Suppressor macrophage treated with lipopolysaccharide for 1 hour (primary cell): ENCODE results near the gene IL12RB2.
"Not testable (repeated sequence)": the region's sequence is repeated elsewhere in the genome, so short reads cannot be mapped to it uniquely, and the experiment has no call there.

Source experiments
- DNase-seq, 3 donors: peaks; one replicate each; pipeline ENCODE4 v3.0.0-alpha.2; 2020 to 2022

The IL12RB2 gene

GRCh38 chr1:67400029-67400786, 92.5 kb downstream of the IL12RB2 start:
- DNase-seq = not testable (repeated sequence)

- no peak for DNase-seq
Measured at GRCh38 chr1:67401443-67401842, 93.8 kb downstream of the IL12RB2 start.

GRCh38 chr1:67404212-67404620, 96.5 kb downstream of the IL12RB2 start:
- no peak for DNase-seq

- DNase-seq = no peak
Measured at GRCh38 chr1:67405473-67406245, 98.0 kb downstream of the IL12RB2 start.

GRCh38 chr1:67407498-67407897, 99.8 kb downstream of the IL12RB2 start:
- no peak for DNase-seq

- no peak for DNase-seq
Measured at GRCh38 chr1:67408148-67408547, 100.5 kb downstream of the IL12RB2 start.

GRCh38 chr1:67413101-67413500, 105.4 kb downstream of the IL12RB2 start:
- DNase-seq = not testable (repeated sequence)

- DNase-seq = no peak
Measured at GRCh38 chr1:67414574-67414973, 106.9 kb downstream of the IL12RB2 start.

- no peak for DNase-seq
Measured at GRCh38 chr1:67415041-67415440, 107.4 kb downstream of the IL12RB2 start.

- peak in 2 of 3 donors; percentile 16 to 45 for DNase-seq
Measured at GRCh38 chr1:67417733-67418132, 110.1 kb downstream of the IL12RB2 start.

- DNase-seq = no peak
Measured at GRCh38 chr1:67418839-67419586, 111.3 kb downstream of the IL12RB2 start.

- no peak for DNase-seq
Measured at GRCh38 chr1:67420835-67421492, 113.3 kb downstream of the IL12RB2 start.

- no peak for DNase-seq
Measured at GRCh38 chr1:67427465-67427864, 119.8 kb downstream of the IL12RB2 start.

- no peak for DNase-seq
Measured at GRCh38 chr1:67427947-67428346, 120.3 kb downstream of the IL12RB2 start.

- peak; percentile 45 to 50 (median 48) for DNase-seq
Measured at GRCh38 chr1:67429011-67429527, 121.4 kb downstream of the IL12RB2 start.

GRCh38 chr1:67429528-67430357, 122.1 kb downstream of the IL12RB2 start:
- peak in 2 of 3 donors; percentile 25 to 33 for DNase-seq

- DNase-seq = peak; percentile 96 to 97 (median 96)
Measured at GRCh38 chr1:67430358-67431155, 122.9 kb downstream of the IL12RB2 start, which contains the start of gene SERBP1. TSS of gene SERBP1 (minus strand) at chr1:67430402. CDS start at chr1:67430300, 102 bp downstream.

GRCh38 chr1:67431156-67431765, 123.6 kb downstream of the IL12RB2 start:
- DNase-seq = no peak

- DNase-seq = no peak
Measured at GRCh38 chr1:67431869-67432578, 124.4 kb downstream of the IL12RB2 start.
